Measurements from ENCODE around the gene TPSD1. TPM values are rescaled to one million over a fixed set of nuclear protein-coding genes. Genes with fewer than 3 reads are reported as not detected.

Gene TPSD1
- total RNA-seq, 1 experiment from 2014 or later, result 0.31 TPM

DNA sequence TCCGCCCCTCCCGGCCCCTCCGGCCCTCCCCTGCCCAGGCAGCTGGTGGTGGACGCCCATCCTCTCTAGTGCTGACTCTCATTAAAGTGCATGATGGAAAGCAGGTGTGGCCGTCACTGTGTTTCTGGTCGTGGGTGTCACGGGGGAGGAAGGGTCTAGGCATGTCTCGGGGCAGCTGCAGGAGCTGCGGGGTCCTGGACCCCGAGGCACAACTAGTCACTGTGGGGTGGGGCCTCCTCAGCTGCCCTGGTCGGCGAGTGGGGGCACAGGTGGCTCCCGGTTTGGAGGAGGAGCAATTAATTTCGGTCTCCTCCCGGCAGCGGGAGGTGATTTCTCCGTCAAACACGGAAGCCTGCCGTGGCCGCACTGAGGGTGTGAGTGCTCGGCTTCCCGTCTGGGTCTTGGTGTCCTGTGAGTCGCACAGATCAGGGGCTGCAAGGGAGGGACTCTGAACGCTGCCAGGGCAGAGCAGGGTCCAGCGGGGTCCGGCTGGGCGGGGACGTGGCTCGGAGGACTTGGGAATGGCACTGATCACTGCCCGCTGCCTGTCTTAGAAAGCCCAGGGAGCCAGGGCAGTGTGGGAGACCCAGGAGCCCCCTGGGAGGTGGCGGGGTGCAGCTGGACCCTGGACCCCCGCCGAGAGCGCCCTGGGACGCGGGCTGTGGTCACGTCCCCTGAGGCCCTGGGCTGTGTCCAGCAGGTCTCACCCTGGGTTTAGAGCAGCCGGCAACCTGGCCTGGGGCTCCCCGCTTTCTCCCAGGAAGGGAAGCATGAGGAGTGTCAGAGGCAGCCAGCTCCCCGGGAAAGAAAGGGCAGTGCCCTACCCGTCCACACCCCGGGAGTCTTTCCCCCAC lies 3.3 kb downstream of the TPSD1 start:
- CTCF ChIA-PET, result interaction anchor here (0.7 kb wide), 1 partner anchor 156 kb away, joined by 3 read pairs; no protein-coding TSS in a partner anchor
- no peak overlapping the region for H3K27ac Mint-ChIP-seq
- peaks cover 28% of the 10 kb centered on the region for H3K27me3 Mint-ChIP-seq (ENCODE audit: low read depth)
- no peaks in the 10 kb centered on the region; the same call in 1 of the 2 replicates for H3K36me3 Mint-ChIP-seq
- peak overlapping the region; percentile 56 for H3K4me3 Mint-ChIP-seq
- H3K9me3 Mint-ChIP-seq, result peaks cover 1% of the 10 kb centered on the region
- H3K4me1 Mint-ChIP-seq, result peaks cover 5% of the 10 kb centered on the region
- ATAC-seq, result no peak
- TF ChIP-seq, protein P1, sequence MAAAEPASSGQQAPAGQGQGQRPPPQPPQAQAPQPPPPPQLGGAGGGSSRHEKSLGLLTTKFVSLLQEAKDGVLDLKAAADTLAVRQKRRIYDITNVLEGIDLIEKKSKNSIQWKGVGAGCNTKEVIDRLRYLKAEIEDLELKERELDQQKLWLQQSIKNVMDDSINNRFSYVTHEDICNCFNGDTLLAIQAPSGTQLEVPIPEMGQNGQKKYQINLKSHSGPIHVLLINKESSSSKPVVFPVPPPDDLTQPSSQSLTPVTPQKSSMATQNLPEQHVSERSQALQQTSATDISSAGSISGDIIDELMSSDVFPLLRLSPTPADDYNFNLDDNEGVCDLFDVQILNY (CRISPR knock-in tag; IDR thresholded peaks at IDR 0.05), result no peak
- TF ChIP-seq KAT7 (CRISPR knock-in tag; IDR thresholded peaks at IDR 0.05; ENCODE audit: borderline replicate concordance) (no peak), GTF2I (CRISPR knock-in tag; conservative IDR thresholded peaks at IDR 0.05) (no peak), SMAD4 (CRISPR knock-in tag; IDR thresholded peaks at IDR 0.05) (no peak), ZBTB21 (CRISPR knock-in tag; IDR thresholded peaks at IDR 0.05; ENCODE audit: borderline replicate concordance) (no peak), FOXP1 (CRISPR knock-in tag; IDR thresholded peaks at IDR 0.05; ENCODE audit: borderline replicate concordance) (no peak), PRRX2 (CRISPR knock-in tag; IDR thresholded peaks at IDR 0.05) (no peak)
- no peak for DNase-seq (ENCODE audit: low spot score)
- POLR2A ChIA-PET, result no interaction called here

- Mint-ChIP-seq H3K27ac (no peak overlapping the region), H3K27me3 (ENCODE audit: low read depth) (peaks cover 28% of the 10 kb centered on the region), H3K4me3 (no peak overlapping the region), H3K9me3 (peaks cover 7% of the 10 kb centered on the region), H3K36me3 (peaks cover 6% of the 10 kb centered on the region; the same call in 1 of the 2 replicates), H3K4me1 (peaks cover 5% of the 10 kb centered on the region)
- ATAC-seq, result no peak
- ChIA-PET CTCF (no interaction called here), POLR2A (no interaction called here)
- TF ChIP-seq GABPB1 (CRISPR knock-in tag; IDR thresholded peaks at IDR 0.05), result no peak
- no peak for TF ChIP-seq ZNF671 (CRISPR knock-in tag; IDR thresholded peaks at IDR 0.05)
- no peak for TF ChIP-seq HMGA2 (CRISPR knock-in tag; IDR thresholded peaks at IDR 0.05)
- no peak for TF ChIP-seq NR2C2 (CRISPR knock-in tag; IDR thresholded peaks at IDR 0.05)
- TF ChIP-seq CBFB (CRISPR knock-in tag; IDR thresholded peaks at IDR 0.05; ENCODE audit: low read depth), result no peak
- TF ChIP-seq TEAD1 (CRISPR knock-in tag; IDR thresholded peaks at IDR 0.05), result no peak
- no peak for TF ChIP-seq ZNF138 (CRISPR knock-in tag; conservative IDR thresholded peaks at IDR 0.05)
- TF ChIP-seq FOXP4 (CRISPR knock-in tag; IDR thresholded peaks at IDR 0.05), result no peak
- TF ChIP-seq NR1H2 (CRISPR knock-in tag; IDR thresholded peaks at IDR 0.05), result no peak
- TF ChIP-seq JAZF1 (CRISPR knock-in tag; IDR thresholded peaks at IDR 0.05), result no peak
- TF ChIP-seq EMX1 (CRISPR knock-in tag; IDR thresholded peaks at IDR 0.05), result no peak
- no peak for TF ChIP-seq ATF3 (CRISPR knock-in tag; conservative IDR thresholded peaks at IDR 0.05)
- TF ChIP-seq FOXK1 (CRISPR knock-in tag; IDR thresholded peaks at IDR 0.05), result no peak
- TF ChIP-seq SMAD3 (CRISPR knock-in tag; IDR thresholded peaks at IDR 0.05; ENCODE audit: borderline replicate concordance), result no peak
- TF ChIP-seq STAT6 (CRISPR knock-in tag; conservative IDR thresholded peaks at IDR 0.05; ENCODE audit: low read depth), result no peak
- TF ChIP-seq, protein P2, sequence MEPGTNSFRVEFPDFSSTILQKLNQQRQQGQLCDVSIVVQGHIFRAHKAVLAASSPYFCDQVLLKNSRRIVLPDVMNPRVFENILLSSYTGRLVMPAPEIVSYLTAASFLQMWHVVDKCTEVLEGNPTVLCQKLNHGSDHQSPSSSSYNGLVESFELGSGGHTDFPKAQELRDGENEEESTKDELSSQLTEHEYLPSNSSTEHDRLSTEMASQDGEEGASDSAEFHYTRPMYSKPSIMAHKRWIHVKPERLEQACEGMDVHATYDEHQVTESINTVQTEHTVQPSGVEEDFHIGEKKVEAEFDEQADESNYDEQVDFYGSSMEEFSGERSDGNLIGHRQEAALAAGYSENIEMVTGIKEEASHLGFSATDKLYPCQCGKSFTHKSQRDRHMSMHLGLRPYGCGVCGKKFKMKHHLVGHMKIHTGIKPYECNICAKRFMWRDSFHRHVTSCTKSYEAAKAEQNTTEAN (CRISPR knock-in tag; IDR thresholded peaks at IDR 0.05), result no peak
- TF ChIP-seq SP1 (CRISPR knock-in tag; conservative IDR thresholded peaks at IDR 0.05), result no peak
- no peak for TF ChIP-seq CREM (CRISPR knock-in tag; IDR thresholded peaks at IDR 0.05)
- no peak for TF ChIP-seq IRF2 (CRISPR knock-in tag; IDR thresholded peaks at IDR 0.05; ENCODE audit: borderline replicate concordance, low read depth)
- TF ChIP-seq ZNF263 (CRISPR knock-in tag; IDR thresholded peaks at IDR 0.05; ENCODE audit: low read depth), result no peak
- no peak for DNase-seq (ENCODE audit: low spot score)
Measured at GRCh38 chr16:1259760-1260068, 3.8 kb downstream of the TPSD1 start.

Data from WTC11 (cell line).